GM21576 (cell line): ENCODE data around the gene JMJD7.
A peak's percentile ranks its signal among the peaks of the same experiment; 100 is the strongest.

Source experiments
- ATAC-seq: cut with Tn5 transposase; IDR thresholded peaks from one replicate; pipeline ENCODE4 v1.9.1; 2021; ENCODE audit warnings: mild to moderate bottlenecking, moderate library complexity; ENCODE audit not compliant: unreplicated experiment

Gene JMJD7

DNA sequence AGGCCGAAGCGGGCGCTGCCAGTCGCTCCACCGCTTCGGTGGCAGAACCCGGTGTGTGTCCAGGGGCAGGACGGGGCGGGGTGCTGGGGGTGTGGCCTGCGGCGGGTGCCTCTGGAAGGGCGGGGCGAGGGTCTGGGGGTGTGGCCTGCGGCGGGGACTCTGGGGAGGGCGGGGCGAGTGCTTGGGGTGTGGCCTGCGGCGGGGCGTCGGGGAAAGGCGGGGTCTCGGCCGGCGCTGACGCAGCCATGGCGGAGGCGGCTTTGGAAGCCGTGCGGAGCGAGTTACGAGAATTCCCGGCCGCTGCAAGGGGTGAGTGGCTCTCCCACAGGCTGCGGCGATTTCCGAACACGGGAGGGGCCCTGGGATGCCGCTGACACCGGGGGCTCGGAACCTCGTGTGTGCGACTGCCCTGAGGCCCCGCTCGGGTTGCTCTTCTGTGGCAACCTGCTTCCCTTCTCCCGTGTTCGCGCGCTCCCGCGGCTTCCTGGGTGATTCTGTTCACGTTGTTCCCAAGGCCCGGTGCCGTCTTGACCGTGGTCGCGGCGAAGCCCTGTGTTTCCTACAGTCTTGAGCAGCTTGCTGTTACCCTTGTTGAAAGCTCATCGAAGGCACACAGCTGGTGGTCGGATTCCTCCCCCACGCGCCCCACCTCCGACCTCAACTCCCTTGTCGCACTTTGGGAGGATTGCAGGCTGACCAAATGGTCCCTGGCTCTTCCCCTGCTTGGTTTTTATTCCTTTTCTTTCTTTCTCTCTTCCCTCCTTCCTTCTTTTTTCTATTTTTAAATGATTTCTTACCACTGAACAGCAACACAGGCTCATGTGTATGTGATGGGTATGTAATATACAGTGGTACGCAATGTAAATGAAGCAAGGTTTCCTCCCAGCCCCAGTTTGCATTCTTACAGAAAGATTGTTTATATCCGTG, at the start of gene JMJD7:
Gene JMJD7, plus strand, starts transcription at position 213 of the 927 bp plus-strand sequence. Its CDS starts 33 bp downstream, at position 246.
- ATAC-seq = peak; percentile 72

DNA sequence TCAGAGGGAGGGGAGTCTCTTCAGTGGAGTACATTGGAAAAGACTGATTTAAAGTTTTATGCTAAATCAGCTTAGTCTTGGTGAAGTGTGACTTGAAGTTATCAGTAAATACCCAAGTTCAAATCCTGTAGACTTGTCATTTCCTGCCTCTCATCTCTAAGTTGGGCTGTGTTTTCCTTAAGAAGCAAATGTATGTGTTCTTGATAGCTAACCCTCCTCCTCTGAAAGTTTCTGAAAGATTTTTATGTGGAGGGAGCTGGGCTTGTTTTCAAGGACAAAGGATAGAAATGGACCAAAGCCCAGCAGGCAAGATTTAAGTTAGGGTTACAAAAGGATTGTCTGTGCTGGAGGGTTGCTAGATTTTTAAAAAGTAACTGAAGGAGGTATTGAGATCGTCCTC, 49.4 kb upstream of the JMJD7 start:
- no peak for ATAC-seq

DNA sequence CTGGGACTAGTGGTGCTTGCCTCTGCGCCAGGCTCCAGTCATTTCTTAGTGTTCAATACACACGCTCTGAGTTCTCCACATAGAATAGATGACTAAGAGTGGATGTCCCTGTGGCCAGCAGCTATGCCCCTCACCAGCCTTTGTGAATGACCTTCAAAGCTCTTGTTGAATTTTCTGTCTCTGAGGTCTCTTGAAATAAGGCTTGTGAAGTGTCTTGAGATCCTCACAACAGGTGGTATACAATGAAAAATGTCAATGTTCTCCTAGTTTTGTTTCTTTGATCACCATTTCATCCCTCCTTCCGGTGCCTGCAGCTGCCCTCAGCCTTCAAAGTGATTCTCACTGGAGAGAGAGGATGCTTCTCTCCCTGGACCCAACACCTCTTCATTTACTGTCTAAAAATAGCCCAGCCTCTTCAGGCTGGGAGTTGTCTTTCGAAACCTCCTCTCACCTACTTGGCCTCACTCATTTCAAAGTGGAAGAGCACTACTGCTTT, 48.2 kb upstream of the JMJD7 start:
- no peak for ATAC-seq

DNA sequence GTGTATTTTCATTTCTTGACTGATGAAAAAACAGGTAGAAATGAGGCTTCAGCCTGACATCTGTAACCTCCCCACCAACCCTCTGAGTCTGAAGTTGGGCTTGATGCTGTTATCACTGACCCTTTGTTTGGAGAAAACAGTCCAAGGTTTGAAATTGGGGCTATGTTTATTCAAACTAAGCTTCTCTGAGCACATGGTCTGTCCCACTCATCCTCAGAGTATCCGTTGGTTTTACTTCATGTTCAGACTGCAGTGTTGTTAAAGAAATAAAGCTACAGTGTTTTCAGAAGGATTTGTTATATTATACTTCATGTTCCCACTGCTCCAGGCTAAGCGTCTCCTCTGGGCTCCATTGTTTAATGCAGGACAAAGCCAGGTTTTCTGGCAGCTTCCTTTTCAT, 47.6 kb upstream of the JMJD7 start:
- no peak for ATAC-seq

DNA sequence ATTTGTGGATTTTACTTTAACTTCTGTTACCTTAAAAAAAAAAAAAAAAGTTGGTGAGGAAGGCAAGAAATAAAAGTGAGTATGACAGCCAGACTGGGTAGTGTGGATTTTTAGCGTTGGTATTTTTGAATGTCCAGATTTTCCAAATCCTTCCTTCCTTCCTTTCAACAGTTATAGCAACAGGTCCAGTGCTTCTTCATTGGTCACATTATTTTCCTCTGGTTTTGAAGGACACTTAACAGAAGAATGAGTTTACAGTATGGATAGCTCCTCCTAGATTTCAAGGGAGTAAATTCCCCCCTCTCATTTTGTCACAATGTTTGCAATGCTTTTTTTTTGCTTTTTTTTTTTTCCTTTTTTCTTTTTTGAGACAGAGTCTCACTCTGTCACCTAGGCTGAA, 47.2 kb upstream of the JMJD7 start:
- ATAC-seq = no peak

DNA sequence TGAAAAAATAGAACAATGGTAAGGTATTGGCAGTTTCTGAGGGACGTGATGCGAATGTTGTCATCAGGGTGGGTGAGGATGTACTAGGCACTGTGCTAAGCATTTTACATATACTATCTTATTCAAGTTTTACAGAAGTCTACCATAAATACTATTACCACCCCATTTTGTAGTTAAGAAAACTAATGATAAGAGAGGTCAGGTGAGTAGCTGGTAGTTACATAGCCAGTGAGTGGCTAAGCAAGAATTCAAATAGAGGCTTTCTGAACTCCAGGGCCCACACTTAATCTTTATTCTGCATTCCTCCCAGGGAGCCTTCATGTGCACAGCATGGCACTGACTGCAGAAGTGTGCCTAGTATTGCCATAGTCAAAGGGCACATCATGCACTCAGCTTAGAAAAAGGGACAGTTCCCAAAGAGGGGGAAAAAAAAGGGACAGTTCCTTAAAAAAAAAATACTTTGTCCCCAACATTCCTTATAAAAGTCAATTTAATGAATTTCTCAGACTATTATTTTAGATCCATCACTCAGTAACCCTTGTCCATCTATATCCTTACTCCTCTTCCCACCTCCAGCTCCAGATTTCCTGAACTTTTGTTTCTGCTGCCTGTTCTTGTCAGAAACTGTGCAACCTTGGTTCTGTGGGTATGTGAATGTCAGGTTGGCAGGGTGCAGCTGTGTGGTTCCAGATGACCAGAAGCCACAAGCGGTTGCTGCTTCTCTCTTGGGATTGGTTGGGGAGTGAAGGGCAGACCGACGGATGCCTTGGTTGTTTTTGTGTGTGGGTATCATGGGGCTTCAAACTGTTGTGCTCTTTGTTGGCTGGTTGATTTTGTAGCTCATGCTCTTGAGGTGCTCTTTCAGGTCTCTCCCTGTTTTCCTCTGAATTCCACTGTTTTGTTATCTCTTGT, 45.3 kb upstream of the JMJD7 start:
- no peak for ATAC-seq

DNA sequence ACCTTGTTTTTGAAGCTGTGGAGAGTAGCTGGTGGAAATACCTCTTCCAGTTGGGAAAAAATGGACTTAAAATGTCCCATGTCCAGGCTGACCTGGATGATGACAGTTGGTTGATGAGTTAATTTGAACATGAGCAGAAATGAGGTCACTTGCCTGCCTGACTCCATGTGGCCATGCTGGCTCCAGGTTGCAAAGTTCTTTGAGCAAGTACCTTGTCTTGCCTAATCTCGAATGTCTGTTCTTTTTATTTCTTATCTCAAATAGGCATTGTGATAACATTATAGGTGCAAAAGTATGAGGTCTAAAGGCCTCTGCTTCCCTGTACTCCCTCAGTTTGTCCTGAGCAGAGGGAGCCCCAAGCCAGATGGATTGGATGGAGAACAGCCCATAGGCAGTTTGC, 44.6 kb upstream of the JMJD7 start:
- no peak for ATAC-seq

DNA sequence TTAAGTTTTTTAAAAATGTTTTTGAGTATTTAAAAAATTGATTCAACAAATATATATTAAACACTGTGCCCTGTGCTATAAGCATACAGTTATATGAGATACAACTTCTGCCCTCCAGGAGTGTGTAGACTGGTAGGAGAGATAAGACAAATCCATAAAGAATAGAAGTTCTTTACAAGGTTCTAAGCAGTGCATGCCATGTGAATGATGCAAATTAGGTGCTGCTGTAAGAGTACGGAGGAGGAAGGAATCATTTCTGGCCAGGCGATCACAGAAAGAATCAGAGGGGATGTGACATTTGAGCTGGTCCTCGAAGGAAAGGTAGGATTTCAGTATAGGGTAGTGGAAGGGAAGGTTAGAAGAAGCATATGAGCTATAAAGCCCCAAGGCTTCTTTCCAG, 39.6 kb upstream of the JMJD7 start:
- ATAC-seq = no peak

DNA sequence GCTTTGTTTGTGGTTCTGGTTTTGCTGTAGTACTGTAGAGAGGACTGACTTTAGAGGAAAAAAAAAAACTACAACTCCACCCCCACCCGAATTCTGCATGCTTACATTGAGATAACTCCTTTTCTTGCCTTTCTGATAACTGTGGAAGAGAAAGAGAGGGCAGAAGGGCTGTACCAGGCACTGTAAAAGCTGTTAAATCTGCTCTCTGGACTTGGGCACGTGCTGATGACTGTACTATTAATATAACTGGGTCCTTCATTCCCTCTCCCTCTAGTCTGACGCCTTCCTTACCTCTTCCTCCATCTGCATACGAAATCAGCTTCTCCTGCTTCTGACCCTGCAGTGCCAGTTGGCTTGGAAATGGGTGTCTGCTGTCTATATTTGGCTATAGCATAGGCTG, 38.7 kb upstream of the JMJD7 start:
- no peak for ATAC-seq

DNA sequence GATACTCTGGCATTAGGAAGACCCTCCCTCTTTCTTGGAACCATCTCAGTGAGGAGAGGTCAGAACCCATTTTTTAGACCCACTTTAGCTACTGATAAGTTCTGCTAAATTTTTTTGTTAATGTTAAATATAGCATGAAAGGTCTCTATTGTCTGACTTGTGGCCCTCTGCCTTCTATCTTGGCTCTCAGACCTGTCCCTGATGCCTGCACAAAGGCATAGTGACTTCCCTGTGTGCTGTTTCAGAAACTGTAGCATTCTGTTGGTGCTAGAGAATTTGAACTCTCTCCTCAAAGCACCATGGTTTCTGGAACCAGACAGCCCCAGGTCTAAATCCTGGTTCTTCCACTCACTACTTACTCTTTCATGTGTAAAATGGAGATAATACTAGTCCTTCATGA, 38.2 kb upstream of the JMJD7 start:
- no peak for ATAC-seq

DNA sequence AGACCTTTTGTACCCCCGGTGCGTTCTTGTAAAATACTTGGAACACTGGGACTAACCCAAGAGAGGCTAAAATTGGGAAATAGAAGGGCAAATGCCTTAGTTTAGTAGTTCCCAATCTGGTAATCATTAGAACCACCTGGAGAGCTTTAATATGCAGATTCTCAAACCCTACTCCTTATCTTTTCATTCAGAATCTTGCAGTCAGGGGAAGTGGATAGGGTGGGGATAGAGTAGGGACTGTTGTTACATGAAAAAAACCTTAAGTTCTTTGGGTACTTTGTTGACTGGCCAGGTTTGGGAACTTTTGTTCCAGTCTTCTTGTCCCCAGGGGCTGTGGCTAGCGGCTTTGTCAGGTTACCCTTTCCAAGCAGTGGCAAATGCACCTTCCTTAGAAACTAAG, 37.7 kb upstream of the JMJD7 start:
- ATAC-seq = no peak

DNA sequence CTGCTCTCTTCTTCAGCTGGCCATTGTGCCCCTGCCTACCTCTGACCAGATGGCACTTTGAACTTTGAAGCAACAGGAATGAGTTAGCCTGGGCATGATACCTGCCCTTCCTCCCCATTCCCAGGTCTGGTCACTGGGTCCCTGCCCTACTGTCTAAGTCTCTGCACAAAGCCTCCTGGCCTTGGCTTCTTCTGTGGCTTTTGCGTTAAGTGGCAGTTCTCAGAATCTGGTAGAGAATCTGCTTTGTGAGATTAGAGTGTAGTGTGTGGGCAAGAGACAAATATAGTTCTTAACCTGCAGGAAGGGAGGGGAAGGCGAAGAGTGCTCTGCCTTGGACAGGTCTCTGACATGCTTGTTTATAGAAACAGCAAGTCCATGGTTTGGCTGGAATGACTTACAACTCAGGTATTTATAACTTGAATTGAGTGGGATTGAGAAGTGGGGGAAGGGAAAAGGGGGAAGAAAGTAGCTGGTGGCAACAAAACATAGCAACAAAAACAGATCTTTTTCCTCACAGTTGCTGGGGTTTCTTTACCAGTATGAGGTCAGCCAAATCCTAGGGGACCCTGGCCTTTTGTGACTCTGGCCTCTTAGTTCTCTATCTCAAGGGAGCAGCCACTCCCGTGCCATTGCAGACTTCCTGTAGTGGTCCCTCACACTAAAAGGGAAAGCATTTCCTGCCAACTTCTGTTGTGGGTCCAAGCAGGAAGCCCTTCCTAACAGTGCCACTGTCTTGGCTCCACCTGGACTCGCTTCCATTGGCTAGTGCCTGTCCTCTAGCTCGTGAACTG, 36.9 kb upstream of the JMJD7 start:
- no peak for ATAC-seq

DNA sequence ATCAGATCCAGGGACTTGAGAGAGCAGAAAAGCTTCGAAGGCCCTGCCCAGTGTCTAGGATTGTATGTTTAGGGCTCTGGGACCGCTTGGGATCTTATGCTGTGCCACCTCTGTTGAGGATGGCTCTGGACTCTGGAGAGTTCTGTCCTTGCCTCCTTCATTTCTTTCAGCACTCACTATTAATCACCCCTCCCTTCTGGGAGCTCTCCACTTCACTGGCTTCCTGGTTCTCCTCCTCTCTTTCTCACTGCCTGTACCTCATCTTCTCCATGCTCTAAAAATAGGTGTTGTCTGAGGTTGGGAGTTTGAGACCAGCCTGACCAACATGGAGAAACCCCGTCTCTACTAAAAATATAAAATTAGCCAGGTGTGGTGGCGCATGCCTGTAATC, 36.4 kb upstream of the JMJD7 start:
- ATAC-seq = no peak

DNA sequence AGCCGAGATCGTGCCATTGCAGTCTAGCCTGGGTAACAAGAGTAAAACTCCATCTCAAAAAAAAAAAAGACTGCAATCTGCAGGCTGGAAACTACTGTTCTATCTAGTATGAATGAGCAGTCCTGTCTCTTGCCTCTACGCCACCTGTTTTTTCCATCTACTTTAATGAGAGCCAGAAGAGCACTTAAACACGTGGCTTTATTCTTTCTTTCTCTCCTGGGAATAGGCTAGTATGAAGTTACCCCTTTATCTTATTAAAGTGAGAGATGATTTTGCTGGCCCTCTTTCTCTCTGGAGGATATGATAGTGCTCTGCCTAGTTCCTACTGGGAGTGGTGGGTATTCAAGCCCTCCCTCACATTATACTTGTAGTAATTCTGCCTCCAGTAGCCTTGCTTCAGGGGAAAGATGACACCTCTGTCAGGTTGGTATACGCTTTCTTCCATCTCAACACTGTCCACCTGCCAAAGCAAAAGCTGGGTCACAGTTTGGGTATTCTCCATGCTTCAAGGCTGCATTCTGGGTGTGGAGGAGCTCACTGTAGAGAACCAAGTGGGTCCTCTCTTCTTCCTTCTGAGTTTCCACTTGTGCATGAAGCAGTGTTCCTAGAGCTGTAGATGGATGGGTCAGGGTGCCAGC, 35.8 kb upstream of the JMJD7 start:
- ATAC-seq = no peak

DNA sequence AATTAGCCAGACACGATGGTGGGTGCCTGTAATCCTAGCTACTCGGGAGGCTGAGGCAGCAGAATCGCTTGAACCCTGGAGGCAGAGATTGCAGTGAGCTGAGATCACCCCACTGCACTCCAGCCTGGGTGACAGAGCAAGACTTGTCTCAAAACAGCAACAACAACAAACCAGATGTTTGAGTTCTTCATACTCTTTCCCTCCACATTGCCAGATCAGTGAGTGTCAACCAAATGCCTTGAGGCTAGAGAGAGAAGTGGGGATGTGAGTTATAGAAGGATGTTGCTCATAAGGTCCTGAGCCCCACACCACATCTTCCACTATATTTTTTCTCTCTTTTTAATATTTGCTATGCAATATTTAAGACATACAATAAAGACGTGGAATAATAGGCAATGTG, 33.8 kb upstream of the JMJD7 start:
- no peak for ATAC-seq

DNA sequence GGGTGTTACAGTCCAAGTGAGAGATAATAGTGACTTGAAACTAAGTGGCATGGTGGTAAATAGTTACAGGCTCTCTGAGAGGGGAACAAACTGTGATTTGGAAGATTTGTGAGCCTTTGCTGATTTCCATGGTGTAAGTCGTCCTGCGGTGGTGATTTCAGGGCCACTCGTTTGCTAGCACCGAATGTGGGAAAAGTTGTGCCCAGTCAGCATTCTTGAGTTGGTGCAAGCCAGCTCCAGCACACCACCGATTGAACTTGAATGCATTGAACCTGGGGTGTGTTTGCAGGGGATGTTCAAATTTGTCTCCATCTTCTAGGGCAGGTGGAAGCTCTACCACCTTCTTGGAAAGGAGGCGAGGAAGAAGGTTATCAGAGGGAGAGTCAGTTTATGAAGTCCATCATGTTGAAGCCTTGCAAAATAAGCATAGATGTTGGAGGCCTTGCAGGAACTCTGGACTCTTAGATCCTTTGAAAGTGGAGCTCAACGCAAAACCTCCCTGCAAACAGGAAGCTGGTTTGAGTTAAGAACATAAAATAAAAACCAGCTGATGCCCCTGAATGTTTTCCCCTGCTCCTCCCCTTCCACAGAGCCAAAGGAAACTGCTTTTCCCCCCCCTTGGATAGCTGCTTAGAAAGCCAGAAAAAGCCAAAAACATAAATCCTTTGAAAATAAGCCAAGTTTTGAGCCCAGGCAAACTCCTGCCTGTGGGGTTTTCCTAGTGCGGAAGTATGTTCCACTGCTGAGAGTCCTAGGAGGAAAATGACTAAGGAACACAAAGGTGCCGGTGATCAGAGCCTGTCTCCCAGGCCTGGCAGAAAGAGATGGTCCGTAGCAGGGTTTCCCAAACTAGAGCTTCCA, 31.7 kb upstream of the JMJD7 start:
- ATAC-seq = no peak

DNA sequence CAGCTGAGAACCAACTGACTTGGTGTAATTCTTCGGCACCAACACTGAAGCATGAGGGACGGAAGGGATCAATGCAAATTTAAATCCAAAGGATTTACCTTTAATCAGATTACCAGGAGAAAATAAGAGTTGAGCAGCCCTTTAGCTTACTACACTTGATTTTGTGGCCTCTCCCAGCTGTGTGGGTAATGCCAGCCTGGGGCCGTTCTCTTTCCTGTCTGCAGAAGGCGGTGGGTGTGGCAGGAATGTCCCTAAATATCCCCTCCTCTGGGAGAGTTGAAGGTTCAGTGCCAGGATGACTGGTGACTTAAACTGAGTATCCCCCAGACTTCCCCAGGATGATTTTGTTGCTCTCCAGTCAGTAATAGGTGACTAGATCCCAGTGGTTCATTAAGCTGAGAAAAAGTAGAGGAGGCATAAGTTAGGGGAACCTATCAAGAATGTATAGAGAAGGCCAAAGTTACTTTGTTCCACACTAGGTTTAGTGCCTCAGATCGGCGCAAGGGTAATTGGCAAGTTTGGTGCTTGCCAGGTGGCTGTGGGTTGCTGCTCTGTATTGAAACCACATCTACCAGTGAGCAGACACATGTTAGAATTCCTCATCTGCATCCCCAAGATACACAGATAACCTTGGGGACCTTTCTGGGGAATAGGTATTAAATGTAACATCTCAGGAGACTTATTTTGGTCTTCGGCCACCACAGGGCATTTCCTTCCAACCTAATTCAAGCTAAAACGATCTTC, 30.5 kb upstream of the JMJD7 start:
- ATAC-seq = no peak

DNA sequence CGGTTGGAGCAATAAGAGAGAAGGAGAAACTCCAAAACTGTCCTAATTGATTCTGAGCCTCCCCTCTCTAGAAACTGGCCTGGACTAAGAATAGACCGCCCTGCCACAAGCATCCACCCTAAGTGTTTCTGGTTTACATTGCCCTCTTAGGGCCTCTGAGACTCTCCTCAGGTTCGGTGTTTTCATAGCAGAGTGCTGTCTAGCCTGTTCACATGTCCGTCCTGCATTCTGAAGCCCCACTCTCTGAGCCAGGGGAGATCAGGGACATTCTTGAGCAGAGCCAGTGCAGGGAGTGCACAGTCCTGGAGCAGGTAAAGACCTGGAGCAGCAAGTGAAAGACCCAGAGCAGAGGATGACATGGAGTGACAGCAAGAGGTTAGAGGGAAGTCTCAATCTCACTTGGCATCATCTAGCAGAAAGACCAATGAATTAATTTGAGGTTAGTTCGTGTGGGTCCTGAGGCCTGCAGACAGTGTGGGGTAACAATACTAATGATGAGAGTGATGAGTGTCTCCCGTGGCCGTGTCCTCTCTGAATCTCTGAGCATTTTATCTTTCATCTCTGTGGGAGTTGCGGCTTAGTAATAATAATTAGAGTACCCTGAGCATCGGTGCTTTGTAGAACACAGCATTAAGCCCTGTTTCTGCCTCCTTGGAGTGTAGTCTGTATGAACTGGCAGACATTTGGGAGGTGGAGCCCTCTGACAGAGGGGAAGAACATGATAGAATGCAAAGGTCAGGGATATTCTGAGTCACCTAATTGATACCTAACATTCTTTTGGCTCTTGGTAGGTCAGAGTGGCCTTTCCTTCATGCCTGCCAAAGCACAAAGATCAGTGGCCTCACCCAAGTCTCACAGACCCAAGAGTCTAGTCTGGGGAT, 29.0 kb upstream of the JMJD7 start:
- no peak for ATAC-seq
